ENCODE data around the gene CASP2.

Gene CASP2

GRCh38 chr7:143343596-143343995 is 55.4 kb downstream of the CASP2 start:
- Histone ChIP-seq H3K27me3 (replicated peaks; ENCODE audit: control insufficient read depth, insufficient read depth, low read length) (peaks cover 7% of the 10 kb centered on the region), H3K4me3 (ENCODE audit: low read length) (no peak overlapping the region), H3K9me3 (ENCODE audit: control insufficient read depth, low read length) (no peaks in the 10 kb centered on the region), H3K9ac (ENCODE audit: low read length) (no peak overlapping the region), H3K4me1 (ENCODE audit: control insufficient read depth, insufficient read depth, low read length) (no peaks in the 10 kb centered on the region), H3K36me3 (ENCODE audit: control insufficient read depth, insufficient read depth, low read length, severe bottlenecking) (no peaks in the 10 kb centered on the region)
- DNase-seq (ENCODE audit: low read depth), result no peak

- Histone ChIP-seq H3K4me1 (ENCODE audit: control insufficient read depth, insufficient read depth, low read length) (no peaks in the 10 kb centered on the region), H3K9ac (ENCODE audit: low read length) (no peak overlapping the region), H3K4me3 (ENCODE audit: low read length) (peak overlapping the region; percentile 43), H3K9me3 (ENCODE audit: control insufficient read depth, low read length) (no peaks in the 10 kb centered on the region), H3K27me3 (replicated peaks; ENCODE audit: control insufficient read depth, insufficient read depth, low read length) (peaks cover 20% of the 10 kb centered on the region), H3K36me3 (ENCODE audit: control insufficient read depth, insufficient read depth, low read length, severe bottlenecking) (no peaks in the 10 kb centered on the region)
- no peak for DNase-seq (ENCODE audit: low read depth)
Observed at GRCh38 chr7:143345428-143345900, 57.3 kb downstream of the CASP2 start.

GRCh38 chr7:143346018-143346417 is 57.9 kb downstream of the CASP2 start:
- no peak for DNase-seq (ENCODE audit: low read depth)
- Histone ChIP-seq H3K4me1 (ENCODE audit: control insufficient read depth, insufficient read depth, low read length) (no peaks in the 10 kb centered on the region), H3K4me3 (ENCODE audit: low read length) (no peak overlapping the region), H3K27me3 (replicated peaks; ENCODE audit: control insufficient read depth, insufficient read depth, low read length) (peaks cover 22% of the 10 kb centered on the region), H3K9ac (ENCODE audit: low read length) (no peak overlapping the region), H3K9me3 (ENCODE audit: control insufficient read depth, low read length) (no peaks in the 10 kb centered on the region), H3K36me3 (ENCODE audit: control insufficient read depth, insufficient read depth, low read length, severe bottlenecking) (no peaks in the 10 kb centered on the region)

- Histone ChIP-seq H3K27me3 (replicated peaks; ENCODE audit: control insufficient read depth, insufficient read depth, low read length) (peaks cover 26% of the 10 kb centered on the region), H3K4me3 (ENCODE audit: low read length) (no peak overlapping the region), H3K36me3 (ENCODE audit: control insufficient read depth, insufficient read depth, low read length, severe bottlenecking) (no peaks in the 10 kb centered on the region), H3K4me1 (ENCODE audit: control insufficient read depth, insufficient read depth, low read length) (no peaks in the 10 kb centered on the region), H3K9ac (ENCODE audit: low read length) (no peak overlapping the region), H3K9me3 (ENCODE audit: control insufficient read depth, low read length) (no peaks in the 10 kb centered on the region)
- no peak for DNase-seq (ENCODE audit: low read depth)
Observed at GRCh38 chr7:143347950-143348349, 59.8 kb downstream of the CASP2 start.

- Histone ChIP-seq H3K9ac (ENCODE audit: low read length) (no peak overlapping the region), H3K36me3 (ENCODE audit: control insufficient read depth, insufficient read depth, low read length, severe bottlenecking) (no peaks in the 10 kb centered on the region), H3K9me3 (ENCODE audit: control insufficient read depth, low read length) (no peaks in the 10 kb centered on the region), H3K4me3 (ENCODE audit: low read length) (no peak overlapping the region), H3K27me3 (replicated peaks; ENCODE audit: control insufficient read depth, insufficient read depth, low read length) (peaks cover 25% of the 10 kb centered on the region), H3K4me1 (ENCODE audit: control insufficient read depth, insufficient read depth, low read length) (no peaks in the 10 kb centered on the region)
- DNase-seq (ENCODE audit: low read depth), result no peak
Observed at GRCh38 chr7:143351060-143351459, 62.9 kb downstream of the CASP2 start.

- DNase-seq (ENCODE audit: low read depth), result no peak
- no peaks in the 10 kb centered on the region for H3K9me3 ChIP-seq (ENCODE audit: control insufficient read depth, low read length)
- H3K4me3 ChIP-seq (ENCODE audit: low read length), result no peak overlapping the region
- no peaks in the 10 kb centered on the region for H3K4me1 ChIP-seq (ENCODE audit: control insufficient read depth, insufficient read depth, low read length)
- no peaks in the 10 kb centered on the region for H3K36me3 ChIP-seq (ENCODE audit: control insufficient read depth, insufficient read depth, low read length, severe bottlenecking)
- peaks cover 25% of the 10 kb centered on the region for H3K27me3 ChIP-seq (replicated peaks; ENCODE audit: control insufficient read depth, insufficient read depth, low read length)
- H3K9ac ChIP-seq (ENCODE audit: low read length), result no peak overlapping the region
Observed at GRCh38 chr7:143351574-143351973, 63.4 kb downstream of the CASP2 start.

GRCh38 chr7:143352531-143353002 is 64.4 kb downstream of the CASP2 start:
- H3K9me3 ChIP-seq (ENCODE audit: control insufficient read depth, low read length), result no peaks in the 10 kb centered on the region
- H3K27me3 ChIP-seq (replicated peaks; ENCODE audit: control insufficient read depth, insufficient read depth, low read length), result peaks cover 22% of the 10 kb centered on the region
- H3K4me3 ChIP-seq (ENCODE audit: low read length), result no peak overlapping the region
- no peak overlapping the region for H3K9ac ChIP-seq (ENCODE audit: low read length)
- DNase-seq (ENCODE audit: low read depth), result no peak
- no peaks in the 10 kb centered on the region for H3K4me1 ChIP-seq (ENCODE audit: control insufficient read depth, insufficient read depth, low read length)
- H3K36me3 ChIP-seq (ENCODE audit: control insufficient read depth, insufficient read depth, low read length, severe bottlenecking), result no peaks in the 10 kb centered on the region

GRCh38 chr7:143354376-143354775 is 66.2 kb downstream of the CASP2 start:
- Histone ChIP-seq H3K4me1 (ENCODE audit: control insufficient read depth, insufficient read depth, low read length) (no peaks in the 10 kb centered on the region), H3K9ac (ENCODE audit: low read length) (no peak overlapping the region), H3K27me3 (replicated peaks; ENCODE audit: control insufficient read depth, insufficient read depth, low read length) (peaks cover 21% of the 10 kb centered on the region), H3K9me3 (ENCODE audit: control insufficient read depth, low read length) (no peaks in the 10 kb centered on the region), H3K36me3 (ENCODE audit: control insufficient read depth, insufficient read depth, low read length, severe bottlenecking) (no peaks in the 10 kb centered on the region), H3K4me3 (ENCODE audit: low read length) (no peak overlapping the region)
- DNase-seq (ENCODE audit: low read depth), result no peak

- Histone ChIP-seq H3K4me3 (ENCODE audit: low read length) (no peak overlapping the region), H3K36me3 (ENCODE audit: control insufficient read depth, insufficient read depth, low read length, severe bottlenecking) (no peaks in the 10 kb centered on the region), H3K27me3 (replicated peaks; ENCODE audit: control insufficient read depth, insufficient read depth, low read length) (peaks cover 15% of the 10 kb centered on the region), H3K9ac (ENCODE audit: low read length) (no peak overlapping the region), H3K4me1 (ENCODE audit: control insufficient read depth, insufficient read depth, low read length) (no peaks in the 10 kb centered on the region), H3K9me3 (ENCODE audit: control insufficient read depth, low read length) (no peaks in the 10 kb centered on the region)
- DNase-seq (ENCODE audit: low read depth), result no peak
Observed at GRCh38 chr7:143354965-143355364, 66.8 kb downstream of the CASP2 start.

- Histone ChIP-seq H3K9me3 (ENCODE audit: control insufficient read depth, low read length) (no peaks in the 10 kb centered on the region), H3K36me3 (ENCODE audit: control insufficient read depth, insufficient read depth, low read length, severe bottlenecking) (no peaks in the 10 kb centered on the region), H3K9ac (ENCODE audit: low read length) (no peak overlapping the region), H3K4me3 (ENCODE audit: low read length) (no peak overlapping the region), H3K27me3 (replicated peaks; ENCODE audit: control insufficient read depth, insufficient read depth, low read length) (peaks cover 9% of the 10 kb centered on the region), H3K4me1 (ENCODE audit: control insufficient read depth, insufficient read depth, low read length) (no peaks in the 10 kb centered on the region)
- no peak for DNase-seq (ENCODE audit: low read depth)
Observed at GRCh38 chr7:143355450-143356385, 67.6 kb downstream of the CASP2 start.

GRCh38 chr7:143356414-143357050 is 68.4 kb downstream of the CASP2 start:
- Histone ChIP-seq H3K27me3 (replicated peaks; ENCODE audit: control insufficient read depth, insufficient read depth, low read length) (peaks cover 4% of the 10 kb centered on the region), H3K36me3 (ENCODE audit: control insufficient read depth, insufficient read depth, low read length, severe bottlenecking) (no peaks in the 10 kb centered on the region), H3K4me3 (ENCODE audit: low read length) (no peak overlapping the region), H3K4me1 (ENCODE audit: control insufficient read depth, insufficient read depth, low read length) (no peaks in the 10 kb centered on the region), H3K9me3 (ENCODE audit: control insufficient read depth, low read length) (no peaks in the 10 kb centered on the region), H3K9ac (ENCODE audit: low read length) (no peak overlapping the region)
- no peak for DNase-seq (ENCODE audit: low read depth)
